A673 (cell line): ENCODE results near the gene FCER1G. TPM values are rescaled to one million over a fixed set of nuclear protein-coding genes. Genes with fewer than 3 reads are reported as not detected.

ENCODE experiments used
- BruUV-seq: library from RNA; stranded (reverse); fragments of 400-500 nt; replicated peaks from 2 replicates; lab custom pipeline; 2021; lab: Mats Ljungman, UMichigan
- CTCF ChIA-PET: fragments of 300-600 bp; sonication (Branson Sonifier 250); formaldehyde crosslinking; loops from one replicate; lab custom pipeline; 2022; ENCODE audit warnings: antibody characterized with exemption; lab: Charles Lee
- POLR2A ChIA-PET: fragments of 300-600 bp; sonication (Branson Sonifier 250); formaldehyde crosslinking; loops from one replicate; lab custom pipeline; 2022; ENCODE audit warnings: antibody characterized with exemption; ENCODE audit not compliant: low non-redundant PET; lab: Charles Lee
- DNase-seq: peaks from one replicate; pipeline ENCODE4 v3.0.0-alpha.2; 2015; ENCODE audit warnings: low spot score
- H3K27ac ChIP-seq: fragments of 200-600 bp; sonication (generic); 2 replicates; pipeline ENCODE4 v1.5.1; 2016; ENCODE audit warnings: mixed run types, low read depth, mild to moderate bottlenecking, mixed read lengths, antibody characterized with exemption, low read length; ENCODE audit not compliant: poor library complexity, severe bottlenecking
- H3K27me3 ChIP-seq: fragments of 200-600 bp; sonication (generic); replicated peaks from 2 replicates; pipeline ENCODE4 v1.6.1; 2017; ENCODE audit warnings: mixed run types, low read depth, mild to moderate bottlenecking, mixed read lengths, antibody characterized with exemption, low read length; ENCODE audit not compliant: insufficient read depth, poor library complexity
- H3K36me3 ChIP-seq: fragments of 200-600 bp; sonication (generic); 2 replicates; pipeline ENCODE4 v1.6.1; 2016; ENCODE audit warnings: mixed run types, mild to moderate bottlenecking, mixed read lengths, antibody characterized with exemption, low read length; ENCODE audit not compliant: insufficient read depth, poor library complexity, severe bottlenecking
- H3K4me1 ChIP-seq: fragments of 200-600 bp; sonication (generic); 2 replicates; pipeline ENCODE4 v1.6.1; 2017; ENCODE audit warnings: mixed run types, mild to moderate bottlenecking, mixed read lengths, antibody characterized with exemption, low read length; ENCODE audit not compliant: insufficient read depth, poor library complexity, severe bottlenecking
- H3K4me3 ChIP-seq: fragments of 200-600 bp; sonication (generic); 2 replicates; pipeline ENCODE4 v1.5.1; 2016; ENCODE audit warnings: low read depth, mixed run types, mild to moderate bottlenecking, mixed read lengths, low read length; ENCODE audit not compliant: poor library complexity, severe bottlenecking
- H3K9me3 ChIP-seq: fragments of 200-600 bp; sonication (generic); 2 replicates; pipeline ENCODE4 v1.6.1; 2016; ENCODE audit warnings: mixed run types, low read depth, mild to moderate bottlenecking, mixed read lengths, antibody characterized with exemption, low read length; ENCODE audit not compliant: poor library complexity, severe bottlenecking
- EZH2 ChIP-seq: fragments of 200-600 bp; sonication (generic); IDR thresholded peaks from 2 replicates; pipeline ENCODE4 v1.6.1; 2017; ENCODE audit warnings: borderline replicate concordance, low read depth, mild to moderate bottlenecking, mixed read lengths, antibody characterized with exemption, low read length; ENCODE audit not compliant: poor library complexity, severe bottlenecking
- intact Hi-C: fragments of 100-400 bp; cut with micrococcal nuclease; formaldehyde crosslinking; loops from one replicate; pipeline ENCODE4 v1.10.0; 2022; ENCODE audit not compliant: unreplicated experiment
- total RNA-seq: library from RNA; stranded (reverse); gene quantifications from 2 replicates; pipeline ENCODE4 v1.2.3, GENCODE V29; 2021
- TF ChIP-seq, protein P1 (sequence below): fragments of 300-800, 200-600 bp; sonication (generic); conservative IDR thresholded peaks from 2 replicates; pipeline ENCODE4 v1.5.1; 2017; ENCODE audit warnings: low read depth, mild to moderate bottlenecking, antibody characterized with exemption, low read length, moderate library complexity, mixed read lengths

Gene FCER1G
- total RNA-seq, 1 experiment from 2014 or later: 1.5 TPM

DNA sequence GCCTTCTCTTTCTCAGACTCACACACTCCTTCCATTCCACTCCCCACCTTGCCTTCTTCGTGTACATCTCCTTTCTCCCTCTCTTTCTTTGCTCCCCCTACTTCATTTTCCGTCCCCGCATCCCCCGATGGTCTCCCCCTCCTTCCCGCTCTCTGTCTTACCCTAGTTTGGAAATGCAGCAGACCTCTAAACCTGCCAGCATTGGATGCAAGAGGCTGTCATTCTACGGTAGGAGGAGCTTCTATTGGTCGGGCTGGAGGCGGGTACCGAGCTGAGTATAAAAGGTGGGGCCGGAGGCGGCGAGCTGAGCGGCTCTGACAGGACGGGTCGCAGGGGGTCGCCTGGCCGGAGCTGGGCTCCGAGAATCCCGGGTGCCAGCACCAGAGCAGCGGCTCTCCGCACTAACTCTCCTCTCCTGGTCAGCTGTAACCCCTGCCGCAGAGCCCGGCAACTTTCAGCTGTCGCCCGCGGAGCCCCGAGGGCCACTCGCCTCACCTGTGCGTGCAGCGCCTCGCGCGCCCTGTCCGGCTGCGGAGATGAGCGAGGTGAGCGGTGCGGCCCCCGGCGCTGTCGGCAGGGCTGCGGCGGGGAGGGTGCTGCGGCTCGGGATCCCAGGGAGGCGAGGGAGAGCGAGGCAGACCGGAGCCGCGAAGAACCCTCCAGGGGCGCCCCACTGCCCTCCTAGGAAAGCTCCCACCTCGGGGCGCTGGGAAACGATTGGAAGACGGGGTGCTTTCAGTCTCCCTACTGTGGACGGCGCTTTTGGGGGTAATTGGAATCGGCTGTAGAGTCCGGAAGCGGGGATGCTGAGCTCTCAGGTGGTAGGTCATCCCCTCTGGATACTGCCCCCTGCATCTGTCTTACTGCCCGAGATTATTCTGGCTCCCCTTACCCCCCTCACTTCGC, 43.6 kb downstream of the FCER1G start, which contains the start of gene PCP4L1:
TSS of gene PCP4L1 (plus strand) at position 307 of the 906 bp plus-strand sequence. CDS start at position 537, 230 bp downstream.
- Histone ChIP-seq H3K4me3 (peak within 1 kb of the TSS; percentile 48), H3K9me3 (peaks cover 6% of the 10 kb centered on the region), H3K36me3 (no peaks in the 10 kb centered on the region), H3K4me1 (peaks cover 13% of the 10 kb centered on the region), H3K27me3 (peaks cover 25% of the 10 kb centered on the region), H3K27ac (no peak within 1 kb of the TSS)
- no TSS peak for BruUV-seq
- CTCF ChIA-PET: interaction anchor here (1.0 kb wide), 1 partner anchor 32 kb away, joined by 3 read pairs; no protein-coding TSS in a partner anchor
- intact Hi-C loops: no loop called here
- peak; percentile 68 for DNase-seq
- no peak for TF ChIP-seq EZH2
- TF ChIP-seq, protein P1, sequence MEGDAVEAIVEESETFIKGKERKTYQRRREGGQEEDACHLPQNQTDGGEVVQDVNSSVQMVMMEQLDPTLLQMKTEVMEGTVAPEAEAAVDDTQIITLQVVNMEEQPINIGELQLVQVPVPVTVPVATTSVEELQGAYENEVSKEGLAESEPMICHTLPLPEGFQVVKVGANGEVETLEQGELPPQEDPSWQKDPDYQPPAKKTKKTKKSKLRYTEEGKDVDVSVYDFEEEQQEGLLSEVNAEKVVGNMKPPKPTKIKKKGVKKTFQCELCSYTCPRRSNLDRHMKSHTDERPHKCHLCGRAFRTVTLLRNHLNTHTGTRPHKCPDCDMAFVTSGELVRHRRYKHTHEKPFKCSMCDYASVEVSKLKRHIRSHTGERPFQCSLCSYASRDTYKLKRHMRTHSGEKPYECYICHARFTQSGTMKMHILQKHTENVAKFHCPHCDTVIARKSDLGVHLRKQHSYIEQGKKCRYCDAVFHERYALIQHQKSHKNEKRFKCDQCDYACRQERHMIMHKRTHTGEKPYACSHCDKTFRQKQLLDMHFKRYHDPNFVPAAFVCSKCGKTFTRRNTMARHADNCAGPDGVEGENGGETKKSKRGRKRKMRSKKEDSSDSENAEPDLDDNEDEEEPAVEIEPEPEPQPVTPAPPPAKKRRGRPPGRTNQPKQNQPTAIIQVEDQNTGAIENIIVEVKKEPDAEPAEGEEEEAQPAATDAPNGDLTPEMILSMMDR: no peak
- POLR2A ChIA-PET: interaction anchor here (0.7 kb wide), 2 partner anchors 15 to 138 kb away, joined by 18 to 21 read pairs; no protein-coding TSS in a partner anchor

DNA sequence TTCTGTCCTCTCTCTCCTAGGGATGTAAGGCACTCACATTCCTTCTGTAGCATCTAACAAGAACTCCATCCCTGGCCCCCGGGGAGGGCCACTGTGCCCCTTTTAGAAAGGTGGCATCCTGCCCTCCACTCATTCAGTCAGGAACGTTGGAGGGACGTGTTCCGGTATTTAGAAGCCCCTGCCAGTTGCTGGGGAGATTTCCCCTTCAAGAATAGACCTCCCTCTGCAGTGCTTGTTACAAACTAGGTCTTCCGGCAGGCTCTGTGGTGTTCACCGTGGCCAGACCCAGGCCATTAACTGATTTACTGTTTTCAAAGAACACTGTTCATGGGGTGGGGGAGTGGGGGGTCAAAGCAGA, 44.2 kb downstream of the FCER1G start:
- DNase-seq: no peak
- Histone ChIP-seq H3K27me3 (peaks cover 25% of the 10 kb centered on the region), H3K4me1 (peaks cover 13% of the 10 kb centered on the region), H3K27ac (no peak overlapping the region), H3K36me3 (no peaks in the 10 kb centered on the region), H3K4me3 (peak overlapping the region; percentile 48), H3K9me3 (peaks cover 6% of the 10 kb centered on the region)
- CTCF ChIA-PET: interaction anchor here (1.0 kb wide), 1 partner anchor 32 kb away, joined by 3 read pairs; no protein-coding TSS in a partner anchor
- BruUV-seq: no TSS peak
- POLR2A ChIA-PET: no interaction called here
- TF ChIP-seq, protein P1: no peak
- TF ChIP-seq EZH2: no peak
- intact Hi-C loops: no loop called here

DNA sequence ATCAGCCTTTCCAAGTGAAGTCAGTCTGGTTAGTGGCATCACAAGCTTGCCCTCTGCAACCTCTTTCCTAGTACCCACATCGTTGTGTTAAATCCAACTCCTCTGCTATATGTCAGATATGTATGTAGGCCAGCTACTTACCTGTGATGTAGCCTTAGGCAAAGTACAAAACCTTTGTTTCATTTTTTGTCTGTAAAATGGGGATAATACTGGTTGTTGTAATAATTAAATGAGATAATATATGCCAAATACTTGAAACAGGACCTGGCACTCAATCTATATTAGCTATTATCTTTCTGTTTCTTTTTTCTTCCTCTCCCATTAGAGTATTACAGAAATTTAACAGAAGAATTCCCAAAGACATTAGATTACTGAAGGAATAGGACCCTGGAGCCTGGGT, 44.7 kb downstream of the FCER1G start:
- CTCF ChIA-PET: no interaction called here
- no peak for TF ChIP-seq EZH2
- TF ChIP-seq, protein P1: no peak
- DNase-seq: no peak
- peaks cover 25% of the 10 kb centered on the region for H3K27me3 ChIP-seq
- intact Hi-C loops: no loop called here
- BruUV-seq: no TSS peak
- H3K36me3 ChIP-seq: no peaks in the 10 kb centered on the region
- POLR2A ChIA-PET: no interaction called here
- no peak overlapping the region for H3K27ac ChIP-seq
- peaks cover 6% of the 10 kb centered on the region for H3K9me3 ChIP-seq
- H3K4me3 ChIP-seq: no peak overlapping the region
- peaks cover 13% of the 10 kb centered on the region for H3K4me1 ChIP-seq
